PC-3 (cell line): Measurements from ENCODE around the gene DZIP3. TPM values are rescaled to one million over a fixed set of nuclear protein-coding genes. Genes with fewer than 3 reads are reported as not detected.
"Not testable (repeated sequence)": the region's sequence is repeated elsewhere in the genome, so short reads cannot be mapped to it uniquely, and the experiment has no call there.

Source experiments
- ATAC-seq: fragments of 200-7000 bp; cut with Tn5 transposase; 2 replicates; pipeline ENCODE4 v1.9.1; 2020; ENCODE audit warnings: mild to moderate bottlenecking, moderate library complexity
- BruUV-seq: library from RNA; stranded (reverse); fragments of 400-500 nt; replicated peaks from 2 replicates; lab custom pipeline; 2021; lab: Mats Ljungman, UMichigan
- CTCF ChIA-PET: fragments of 300-600 bp; sonication (Branson Sonifier 250); formaldehyde crosslinking; loops from one replicate; lab custom pipeline; 2022; ENCODE audit warnings: antibody characterized with exemption; lab: Charles Lee
- POLR2A ChIA-PET: fragments of 300-600 bp; sonication (Branson Sonifier 250); formaldehyde crosslinking; loops from one replicate; lab custom pipeline; 2022; ENCODE audit warnings: antibody characterized with exemption; ENCODE audit not compliant: unreplicated experiment; lab: Charles Lee
- DNase-seq: peaks from one replicate; pipeline ENCODE4 v3.0.0-alpha.2; 2015
- H2AFZ ChIP-seq: fragments of 300-600 bp; sonication (generic); 2 replicates; pipeline ENCODE4 v1.6.0; 2016; ENCODE audit warnings: antibody characterized with exemption, low read length
- H3F3A ChIP-seq: fragments of 300-600 bp; sonication (generic); one replicate; pipeline ENCODE4 v1.6.0; 2017; ENCODE audit warnings: antibody characterized with exemption, low read length, control low read depth, mild to moderate bottlenecking; ENCODE audit not compliant: unreplicated experiment
- H3K27ac ChIP-seq: fragments of 300-600 bp; sonication (generic); 2 replicates; pipeline ENCODE4 v1.5.1; 2016; ENCODE audit warnings: mild to moderate bottlenecking, low read length
- H3K27me3 ChIP-seq: fragments of 300-600 bp; sonication (generic); 2 replicates; pipeline ENCODE4 v1.6.1; 2016; ENCODE audit warnings: low read length, mixed read lengths
- H3K36me3 ChIP-seq: fragments of 300-600 bp; sonication (generic); 2 replicates; pipeline ENCODE4 v1.6.1; 2016; ENCODE audit warnings: low read depth, mixed run types, low read length, mixed read lengths
- H3K4me1 ChIP-seq: fragments of 300-600 bp; sonication (generic); 2 replicates; pipeline ENCODE4 v1.5.1; 2016; ENCODE audit warnings: low read length; ENCODE audit not compliant: insufficient read depth
- H3K4me2 ChIP-seq: fragments of 300-600 bp; sonication (generic); 2 replicates; pipeline ENCODE4 v1.6.0; 2016; ENCODE audit warnings: low read length
- H3K4me3 ChIP-seq: fragments of 300-600 bp; sonication (generic); 2 replicates; pipeline ENCODE4 v1.5.1; 2016; ENCODE audit warnings: mild to moderate bottlenecking, low read length, mixed read lengths
- H3K79me2 ChIP-seq: fragments of 300-600 bp; sonication (generic); 2 replicates; pipeline ENCODE4 v1.6.1; 2017; ENCODE audit warnings: low read length, mixed read lengths
- H3K9ac ChIP-seq: fragments of 300-600 bp; sonication (generic); 2 replicates; pipeline ENCODE4 v1.6.0; 2016; ENCODE audit warnings: mild to moderate bottlenecking, low read length
- H3K9me2 ChIP-seq: fragments of 300-600 bp; sonication (generic); replicated peaks from 2 replicates; pipeline ENCODE4 v1.6.1; 2016; ENCODE audit warnings: mixed run types, low read length, mixed read lengths
- H3K9me3 ChIP-seq: fragments of 300-600 bp; sonication (generic); 2 replicates; pipeline ENCODE4 v1.6.1; 2016; ENCODE audit warnings: low read length, mixed read lengths
- H4K20me1 ChIP-seq: fragments of 300-600 bp; sonication (generic); 2 replicates; pipeline ENCODE4 v1.6.1; 2016; ENCODE audit warnings: low read length, mixed read lengths
- CTCF ChIP-seq: fragments of 300-600 bp; sonication (generic); conservative IDR thresholded peaks from 2 replicates; pipeline ENCODE4 v1.5.1; 2017; ENCODE audit warnings: antibody characterized with exemption, low read depth, mild to moderate bottlenecking, low read length
- EZH2 ChIP-seq: fragments of 300-600 bp; sonication (generic); IDR thresholded peaks from one replicate; pipeline ENCODE4 v1.6.1; 2017; ENCODE audit warnings: antibody characterized with exemption, mild to moderate bottlenecking, low read length; ENCODE audit not compliant: unreplicated experiment
- EZH2phosphoT487 ChIP-seq: fragments of 300-600 bp; sonication (generic); IDR thresholded peaks from 2 replicates; pipeline ENCODE4 v1.6.1; 2018; ENCODE audit warnings: mild to moderate bottlenecking, antibody characterized with exemption, low read length, borderline replicate concordance
- intact Hi-C: fragments of 100-400 bp; cut with micrococcal nuclease; formaldehyde crosslinking; loops from 2 replicates; pipeline ENCODE4 v1.9.0; 2023
- total RNA-seq: library from RNA; depleted of rRNA; stranded (reverse); fragments of >200 nt; gene quantifications from 2 replicates; pipeline ENCODE4 v1.2.3, GENCODE V29; 2014

DZIP3 gene
- total RNA-seq, 1 experiment from 2014 or later, result 7.3 TPM

GRCh38 chr3:108677811-108678210 lies 88.3 kb downstream of the DZIP3 start:
- H3K4me2 ChIP-seq, result no peak overlapping the region
- H3K4me3 ChIP-seq, result no peak overlapping the region
- no peak overlapping the region for H2AFZ ChIP-seq
- H3K36me3 ChIP-seq, result no peaks in the 10 kb centered on the region
- ATAC-seq, result no peak
- H3K27ac ChIP-seq, result no peak overlapping the region
- no peaks in the 10 kb centered on the region for H4K20me1 ChIP-seq
- intact Hi-C loops, result no loop called here
- ChIA-PET CTCF (no interaction called here), POLR2A (no interaction called here)
- TF ChIP-seq CTCF (no peak), EZH2phosphoT487 (no peak), EZH2 (no peak)
- H3K4me1 ChIP-seq, result no peaks in the 10 kb centered on the region
- BruUV-seq, result no TSS peak
- H3K9me2 ChIP-seq, result no peaks in the 10 kb centered on the region
- no peak for DNase-seq
- no peaks in the 10 kb centered on the region for H3K9me3 ChIP-seq
- no peaks in the 10 kb centered on the region for H3F3A ChIP-seq
- H3K27me3 ChIP-seq, result no peaks in the 10 kb centered on the region
- H3K9ac ChIP-seq, result no peak overlapping the region
- no peaks in the 10 kb centered on the region for H3K79me2 ChIP-seq

GRCh38 chr3:108692286-108692685 lies 102.8 kb downstream of the DZIP3 start:
- H2AFZ ChIP-seq, POLR2A ChIA-PET, H3K36me3 ChIP-seq, H4K20me1 ChIP-seq, DNase-seq, CTCF ChIA-PET, H3K4me2 ChIP-seq, H3K4me3 ChIP-seq, H3K9me2 ChIP-seq, intact Hi-C loops, H3K9me3 ChIP-seq, H3F3A ChIP-seq, H3K79me2 ChIP-seq, H3K27me3 ChIP-seq, H3K4me1 ChIP-seq, BruUV-seq, H3K27ac ChIP-seq, H3K9ac ChIP-seq, ATAC-seq: not testable (repeated sequence)

GRCh38 chr3:108698461-108698860 lies 108.9 kb downstream of the DZIP3 start:
- POLR2A ChIA-PET, result no interaction called here
- H3K9ac ChIP-seq, result no peak overlapping the region
- no peaks in the 10 kb centered on the region for H3K27me3 ChIP-seq
- CTCF ChIA-PET, result no interaction called here
- ATAC-seq, result no peak
- peaks cover under 1% of the 10 kb centered on the region; the same call in 1 of the 2 replicates for H3K36me3 ChIP-seq
- H3K4me3 ChIP-seq, result no peak overlapping the region
- H2AFZ ChIP-seq, result no peak overlapping the region
- intact Hi-C loops, result no loop called here
- TF ChIP-seq EZH2phosphoT487 (no peak), EZH2 (no peak), CTCF (no peak)
- BruUV-seq, result no TSS peak
- no peaks in the 10 kb centered on the region for H4K20me1 ChIP-seq
- H3K9me3 ChIP-seq, result no peaks in the 10 kb centered on the region
- H3K79me2 ChIP-seq, result no peaks in the 10 kb centered on the region
- no peaks in the 10 kb centered on the region for H3F3A ChIP-seq
- no peak overlapping the region for H3K27ac ChIP-seq
- no peak for DNase-seq
- no peak overlapping the region for H3K4me2 ChIP-seq
- H3K4me1 ChIP-seq, result no peaks in the 10 kb centered on the region
- no peaks in the 10 kb centered on the region for H3K9me2 ChIP-seq
